ENCODE data around the gene PHLDA1. TPM values are rescaled to one million over a fixed set of nuclear protein-coding genes. Genes with fewer than 3 reads are reported as not detected.

PHLDA1 gene
- total and polyA plus RNA-seq, 10 of the 15 experiments (the other 5 are each of a cell fraction or from before 2014, with no cell fraction given) = 0.66 to 14.2 (median 1.3) TPM

DNA sequence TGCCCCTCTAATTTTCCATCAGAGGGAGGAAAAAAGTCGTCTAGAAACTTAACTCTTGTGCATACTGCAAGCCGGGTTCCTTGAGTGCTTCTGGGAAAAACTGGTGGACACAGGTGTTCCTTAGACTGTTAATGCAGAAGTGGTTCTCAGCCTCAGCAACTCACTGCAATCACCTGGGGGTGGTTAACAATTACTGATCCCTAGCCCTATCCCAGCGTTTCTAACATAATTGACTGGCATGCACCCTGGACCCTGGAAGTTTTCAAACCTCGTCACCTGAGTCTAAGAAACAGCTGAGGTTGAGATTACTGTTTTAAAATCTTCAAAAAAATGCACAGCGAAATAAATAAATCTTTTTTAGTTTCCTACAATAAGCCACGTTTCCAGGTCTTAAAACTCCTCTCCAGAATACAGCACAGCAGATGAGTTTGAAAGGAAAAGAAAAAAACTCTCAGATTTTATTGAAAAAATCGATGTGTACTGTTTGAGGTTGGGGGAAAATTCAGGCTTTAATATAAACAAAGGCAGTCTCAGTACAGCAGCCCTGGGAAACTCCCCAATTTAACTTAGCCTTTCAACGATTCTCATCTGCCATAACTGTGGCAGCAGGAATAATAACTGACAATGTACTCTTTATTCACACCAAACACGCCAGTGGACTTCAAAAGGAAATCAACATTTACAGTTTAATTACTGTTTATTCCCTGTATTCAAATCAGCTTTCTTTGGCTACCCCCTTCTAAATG, 45.4 kb downstream of the PHLDA1 start (continued):
- TF ChIP-seq, protein P1, sequence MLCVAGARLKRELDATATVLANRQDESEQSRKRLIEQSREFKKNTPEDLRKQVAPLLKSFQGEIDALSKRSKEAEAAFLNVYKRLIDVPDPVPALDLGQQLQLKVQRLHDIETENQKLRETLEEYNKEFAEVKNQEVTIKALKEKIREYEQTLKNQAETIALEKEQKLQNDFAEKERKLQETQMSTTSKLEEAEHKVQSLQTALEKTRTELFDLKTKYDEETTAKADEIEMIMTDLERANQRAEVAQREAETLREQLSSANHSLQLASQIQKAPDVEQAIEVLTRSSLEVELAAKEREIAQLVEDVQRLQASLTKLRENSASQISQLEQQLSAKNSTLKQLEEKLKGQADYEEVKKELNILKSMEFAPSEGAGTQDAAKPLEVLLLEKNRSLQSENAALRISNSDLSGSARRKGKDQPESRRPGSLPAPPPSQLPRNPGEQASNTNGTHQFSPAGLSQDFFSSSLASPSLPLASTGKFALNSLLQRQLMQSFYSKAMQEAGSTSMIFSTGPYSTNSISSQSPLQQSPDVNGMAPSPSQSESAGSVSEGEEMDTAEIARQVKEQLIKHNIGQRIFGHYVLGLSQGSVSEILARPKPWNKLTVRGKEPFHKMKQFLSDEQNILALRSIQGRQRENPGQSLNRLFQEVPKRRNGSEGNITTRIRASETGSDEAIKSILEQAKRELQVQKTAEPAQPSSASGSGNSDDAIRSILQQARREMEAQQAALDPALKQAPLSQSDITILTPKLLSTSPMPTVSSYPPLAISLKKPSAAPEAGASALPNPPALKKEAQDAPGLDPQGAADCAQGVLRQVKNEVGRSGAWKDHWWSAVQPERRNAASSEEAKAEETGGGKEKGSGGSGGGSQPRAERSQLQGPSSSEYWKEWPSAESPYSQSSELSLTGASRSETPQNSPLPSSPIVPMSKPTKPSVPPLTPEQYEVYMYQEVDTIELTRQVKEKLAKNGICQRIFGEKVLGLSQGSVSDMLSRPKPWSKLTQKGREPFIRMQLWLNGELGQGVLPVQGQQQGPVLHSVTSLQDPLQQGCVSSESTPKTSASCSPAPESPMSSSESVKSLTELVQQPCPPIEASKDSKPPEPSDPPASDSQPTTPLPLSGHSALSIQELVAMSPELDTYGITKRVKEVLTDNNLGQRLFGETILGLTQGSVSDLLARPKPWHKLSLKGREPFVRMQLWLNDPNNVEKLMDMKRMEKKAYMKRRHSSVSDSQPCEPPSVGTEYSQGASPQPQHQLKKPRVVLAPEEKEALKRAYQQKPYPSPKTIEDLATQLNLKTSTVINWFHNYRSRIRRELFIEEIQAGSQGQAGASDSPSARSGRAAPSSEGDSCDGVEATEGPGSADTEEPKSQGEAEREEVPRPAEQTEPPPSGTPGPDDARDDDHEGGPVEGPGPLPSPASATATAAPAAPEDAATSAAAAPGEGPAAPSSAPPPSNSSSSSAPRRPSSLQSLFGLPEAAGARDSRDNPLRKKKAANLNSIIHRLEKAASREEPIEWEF (IDR thresholded peaks at IDR 0.05; ENCODE audit: insufficient replicate concordance, low read depth, low read length) = peak; percentile 28
- TF ChIP-seq NFIC (IDR thresholded peaks at IDR 0.05; ENCODE audit: low read depth, low read length) (peak; percentile 42; the same call in 1 of the 2 replicates), YY1 (IDR thresholded peaks at IDR 0.05; ENCODE audit: low read depth, low read length) (no peak), PML (IDR thresholded peaks at IDR 0.05; ENCODE audit: low read length) (no peak)

DNA sequence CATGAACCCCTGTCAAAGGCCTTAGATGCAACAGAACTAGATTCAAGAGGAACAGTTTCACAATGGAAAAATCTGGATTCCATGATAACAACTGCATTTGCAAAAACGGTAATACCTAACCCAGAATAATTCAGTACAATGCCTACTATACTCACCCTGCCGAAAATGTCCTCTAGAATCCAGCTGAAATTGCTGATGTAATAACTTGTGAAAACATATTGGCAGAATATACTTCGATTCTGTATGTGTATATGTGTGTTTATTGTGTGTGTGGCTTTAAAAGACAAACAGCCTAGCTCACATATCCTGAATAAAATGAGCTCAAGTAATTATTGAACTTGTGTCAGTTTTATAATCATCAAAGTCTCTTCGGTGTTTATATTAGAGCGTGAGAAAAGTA, 46.0 kb downstream of the PHLDA1 start:
- H3K4me3 ChIP-seq = no peak overlapping the region
- ATAC-seq = no peak
- TF ChIP-seq ZNF24 (IDR thresholded peaks at IDR 0.05) (0 out of 2 replicates have a peak, but pooled peaks have one; percentile 16), ETV6 (conservative IDR thresholded peaks at IDR 0.05 in 1 of 2, IDR thresholded peaks at IDR 0.05 in 1 of 2; ENCODE audit: borderline replicate concordance in 1 of 2, low read depth in 1 of 2) (no peak), RUNX3 (IDR thresholded peaks at IDR 0.05; ENCODE audit: low read length) (no peak)
- in situ Hi-C loops (cut with MboI) (no loop called here), intact Hi-C loops (cut with micrococcal nuclease; ENCODE audit: unreplicated experiment) (no loop called here)
- no peak for FAIRE-seq
- no peak overlapping the region for H3K9ac ChIP-seq (ENCODE audit: control insufficient read depth, insufficient read depth, low read length)
- no peak for DNase-seq (ENCODE audit: low read depth, low spot score)
- H2AFZ ChIP-seq (ENCODE audit: control insufficient read depth, low read depth, low read length) = no peak overlapping the region; the same call in 1 of the 2 replicates
- POLR2A ChIA-PET = interaction anchor here (1.6 to 11.0 kb wide), 2 partner anchors 10 to 45 kb away, joined by 6 to 111 read pairs; partner anchors contain the start of gene PHLDA1
- RAD21 ChIA-PET (ENCODE audit: unreplicated experiment) = interaction anchor here (0.8 to 3.0 kb wide), 5 partner anchors 37 to 49 kb away, joined by 3 to 17 read pairs (median 3); partner anchors contain the start of gene PHLDA1
- no peaks in the 10 kb centered on the region for H4K20me1 ChIP-seq (ENCODE audit: control insufficient read depth, insufficient read depth)
- no peaks in the 10 kb centered on the region for H3K79me2 ChIP-seq (ENCODE audit: control insufficient read depth, insufficient read depth, low read length)
- H3K4me2 ChIP-seq (ENCODE audit: control insufficient read depth, insufficient read depth) = no peak overlapping the region
- SMC1A ChIA-PET (ENCODE audit: uncharacterized antibody, unreplicated experiment) = interaction anchor here (0.7 to 14.9 kb wide), 9 partner anchors 10 to 348 kb away, joined by 3 to 327 read pairs (median 4); partner anchors contain the start of gene PHLDA1
- H3K27ac ChIP-seq (ENCODE audit: control insufficient read depth, insufficient read depth) = no peak overlapping the region
- H3K27me3 ChIP-seq (replicated peaks in 1 of 2; ENCODE audit: control insufficient read depth in 2 of 2, insufficient read depth in 2 of 2, low read length in 1 of 2) = no peaks in the 10 kb centered on the region
- no peaks in the 10 kb centered on the region for H3K36me3 ChIP-seq (ENCODE audit: control insufficient read depth in 2 of 2, insufficient read depth in 2 of 2, low read length in 1 of 2)
- no TSS peak for BruUV-seq (replicated peaks)
- 76% methylated on average over 5 of the region's 5 CpGs for WGBS (ENCODE audit: insufficient coverage, insufficient replicate concordance, low lambda C conversion rate, missing lambda C conversion rate)
- no peaks in the 10 kb centered on the region for H3K9me3 ChIP-seq (replicated peaks; ENCODE audit: control insufficient read depth, insufficient read depth, low read length)
- CTCF ChIA-PET = interaction anchor here (1.1 kb wide), 1 partner anchor 51 kb away, joined by 5 read pairs; no protein-coding TSS in a partner anchor
- H3K4me1 ChIP-seq (ENCODE audit: control insufficient read depth, insufficient read depth, low read length) = peaks cover 17% of the 10 kb centered on the region
